HG03442 (cell line): ENCODE results near the gene CBX4.

Experiments
- ATAC-seq: cut with Tn5 transposase; IDR thresholded peaks from one replicate; pipeline ENCODE4 v1.9.1; 2021; ENCODE audit warnings: mild to moderate bottlenecking, moderate library complexity; ENCODE audit not compliant: unreplicated experiment

CBX4 gene

GRCh38 chr17:79842656-79843473 is 3.6 kb upstream of the CBX4 start:
- no peak for ATAC-seq

DNA sequence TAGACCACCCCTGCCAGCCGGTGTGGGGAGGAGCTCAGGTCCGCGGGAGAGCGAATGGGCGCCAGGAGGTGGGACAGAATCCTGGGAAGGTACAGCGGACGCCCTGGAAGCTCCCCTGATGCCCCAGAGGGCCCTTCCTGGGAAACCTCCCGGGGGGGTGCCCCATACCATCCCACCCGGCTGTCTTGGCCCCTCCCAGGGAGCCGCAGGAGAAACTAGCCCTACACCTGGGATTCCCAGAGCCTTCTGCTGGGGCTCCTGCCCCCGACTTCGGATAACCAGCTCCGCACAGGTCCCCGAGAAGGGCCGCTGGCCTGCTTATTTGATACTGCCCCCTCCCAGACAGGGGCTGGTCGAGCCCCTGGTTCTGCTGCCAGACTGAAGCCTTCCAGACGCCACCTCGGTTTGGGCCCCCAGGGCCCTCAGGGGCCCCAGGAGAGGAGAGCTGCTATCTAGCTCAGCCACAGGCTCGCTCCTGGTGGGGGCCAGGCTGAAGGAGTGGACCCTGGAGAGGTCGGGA is 3.0 kb upstream of the CBX4 start:
- ATAC-seq, result no peak

DNA sequence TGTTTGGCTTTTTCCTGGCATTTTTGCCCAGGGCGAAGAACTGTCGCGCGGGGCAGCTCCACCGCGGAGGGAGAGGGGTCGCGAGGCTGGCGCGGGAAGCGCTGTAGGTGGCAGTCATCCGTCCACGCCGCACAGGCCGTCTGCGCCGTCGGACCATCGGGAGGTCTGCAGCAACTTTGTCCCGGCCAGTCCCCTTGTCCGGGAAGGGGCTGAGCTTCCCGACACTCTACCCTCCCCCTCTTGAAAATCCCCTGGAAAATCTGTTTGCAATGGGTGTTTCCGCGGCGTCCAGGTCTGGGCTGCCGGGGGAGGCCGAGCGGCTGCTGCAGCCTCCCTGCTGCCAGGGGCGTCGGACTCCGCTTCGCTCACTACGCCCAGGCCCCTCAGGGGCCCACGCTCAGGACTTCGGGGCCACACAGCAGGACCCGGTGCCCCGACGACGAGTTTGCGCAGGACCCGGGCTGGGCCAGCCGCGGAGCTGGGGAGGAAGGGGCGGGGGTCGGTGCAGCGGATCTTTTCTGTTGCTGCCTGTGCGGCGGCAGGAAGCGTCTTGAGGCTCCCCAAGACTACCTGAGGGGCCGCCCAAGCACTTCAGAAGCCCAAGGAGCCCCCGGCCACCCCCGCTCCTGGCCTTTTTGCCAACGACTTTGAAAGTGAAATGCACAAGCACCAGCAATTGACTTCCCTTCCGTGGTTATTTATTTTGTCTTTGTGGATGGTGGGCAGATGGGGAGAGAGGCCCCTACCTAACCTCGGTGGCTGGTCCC is 2.3 kb upstream of the CBX4 start:
- no peak for ATAC-seq

DNA sequence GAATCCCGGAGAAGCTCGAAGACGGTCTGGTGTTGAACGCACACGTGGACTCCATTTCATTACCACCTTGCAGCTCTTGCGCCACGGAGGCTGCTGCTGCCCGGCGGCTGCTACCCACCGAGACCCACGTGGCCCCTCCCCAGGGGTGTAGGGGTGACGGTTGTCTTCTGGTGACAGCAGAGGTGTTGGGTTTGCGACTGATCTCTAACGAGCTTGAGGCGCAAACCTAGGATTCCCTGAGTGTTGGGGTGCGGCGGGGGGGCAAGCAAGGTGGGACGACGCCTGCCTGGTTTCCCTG is 1.7 kb upstream of the CBX4 start:
- ATAC-seq, result no peak

DNA sequence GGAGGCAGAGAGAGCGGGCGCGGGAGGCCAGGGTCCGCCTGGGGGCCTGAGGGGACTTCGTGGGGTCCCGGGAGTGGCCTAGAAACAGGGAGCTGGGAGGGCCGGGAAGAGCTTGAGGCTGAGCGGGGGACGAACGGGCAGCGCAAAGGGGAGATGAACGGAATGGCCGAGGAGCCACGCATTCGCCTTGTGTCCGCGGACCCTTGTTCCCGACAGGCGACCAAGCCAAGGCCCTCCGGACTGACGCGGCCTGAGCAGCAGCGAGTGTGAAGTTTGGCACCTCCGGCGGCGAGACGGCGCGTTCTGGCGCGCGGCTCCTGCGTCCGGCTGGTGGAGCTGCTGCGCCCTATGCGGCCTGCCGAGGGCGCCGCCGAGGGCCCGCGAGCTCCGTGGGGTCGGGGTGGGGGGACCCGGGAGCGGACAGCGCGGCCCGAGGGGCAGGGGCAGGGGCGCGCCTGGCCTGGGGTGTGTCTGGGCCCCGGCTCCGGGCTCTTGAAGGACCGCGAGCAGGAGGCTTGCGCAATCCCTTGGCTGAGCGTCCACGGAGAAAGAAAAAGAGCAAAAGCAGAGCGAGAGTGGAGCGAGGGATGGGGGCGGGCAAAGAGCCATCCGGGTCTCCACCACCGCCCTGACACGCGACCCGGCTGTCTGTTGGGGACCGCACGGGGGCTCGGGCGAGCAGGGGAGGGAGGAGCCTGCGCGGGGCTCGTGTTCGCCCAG is 1.2 kb upstream of the CBX4 start:
- no peak for ATAC-seq

- ATAC-seq, result peak; percentile 2
These were observed 542 bp downstream of the CBX4 start for GRCh38 chr17:79838522-79839274.

GRCh38 chr17:79837888-79838521 is 1.2 kb downstream of the CBX4 start:
- no peak for ATAC-seq

DNA sequence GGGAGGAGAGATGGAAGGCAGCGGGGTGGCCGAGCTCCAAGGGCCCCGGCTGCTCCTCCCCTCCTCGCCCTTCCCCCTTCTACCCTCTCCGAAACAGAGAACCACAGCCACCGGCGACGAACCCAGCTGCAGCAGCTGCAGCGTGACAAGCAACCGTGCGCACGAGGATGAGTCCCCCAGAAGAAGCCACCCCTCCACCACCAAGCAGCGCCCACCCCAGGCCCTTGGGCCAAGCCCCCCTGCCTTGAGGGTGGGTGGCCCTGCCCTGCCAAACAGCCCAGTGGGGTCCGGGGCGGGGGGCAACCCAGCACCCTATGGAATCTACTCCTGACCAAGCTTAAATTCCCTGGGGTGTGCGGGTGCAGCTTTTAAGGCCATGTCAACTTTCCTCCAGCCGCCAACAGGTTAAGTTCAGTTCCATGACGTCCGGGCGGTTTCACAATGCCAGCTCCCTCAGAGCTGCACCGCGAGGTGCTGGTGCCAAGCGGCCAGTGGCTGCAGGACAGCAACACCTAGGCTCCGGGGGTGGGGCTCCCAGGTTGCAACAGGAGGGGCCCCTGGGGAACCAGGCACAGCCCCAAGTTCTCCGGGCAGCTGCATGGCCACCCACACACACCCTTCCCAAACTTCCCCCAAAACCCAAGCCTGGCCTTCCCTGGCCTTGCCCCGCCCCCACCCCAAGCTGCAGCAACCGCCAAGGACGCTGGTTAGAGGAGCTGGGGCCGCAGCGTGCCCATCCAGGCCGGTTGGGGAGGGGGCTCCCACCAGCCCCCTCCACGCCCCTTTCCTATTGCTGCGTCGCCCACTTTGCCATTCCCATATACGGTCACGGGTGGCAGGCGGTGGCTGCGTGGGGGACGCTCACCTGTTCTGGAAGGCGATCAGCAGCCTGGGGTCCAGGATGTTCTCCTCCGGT is 2.0 kb downstream of the CBX4 start:
- no peak for ATAC-seq

GRCh38 chr17:79836510-79836971 is 2.7 kb downstream of the CBX4 start:
- no peak for ATAC-seq

DNA sequence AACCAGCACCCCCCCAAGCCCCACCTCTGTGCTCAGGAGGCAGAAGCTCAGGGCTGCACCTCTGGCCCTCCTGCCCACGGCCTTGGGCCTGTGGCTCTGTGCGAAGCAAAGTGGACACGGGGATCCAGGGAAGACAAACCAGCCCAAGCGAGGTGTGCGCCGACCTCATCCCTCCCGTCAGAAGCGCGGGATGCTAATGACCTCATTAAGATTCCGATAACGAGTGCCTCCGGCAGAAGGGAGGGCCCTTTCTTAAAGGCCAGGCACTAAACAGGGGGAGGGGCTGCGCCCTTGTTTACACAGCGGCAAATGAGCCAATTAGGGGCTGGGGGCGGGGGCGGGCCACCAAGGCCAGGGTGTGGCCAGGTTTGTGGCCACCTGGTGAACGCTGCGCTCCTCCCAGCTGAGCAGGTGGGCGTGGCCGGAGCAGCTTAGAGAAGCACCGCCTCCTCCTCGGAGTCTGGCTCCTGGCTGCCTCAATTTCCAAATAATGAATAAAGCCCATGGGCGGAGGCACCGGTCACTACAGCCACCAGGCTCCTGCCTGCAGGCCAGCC is 3.2 kb downstream of the CBX4 start:
- no peak for ATAC-seq

DNA sequence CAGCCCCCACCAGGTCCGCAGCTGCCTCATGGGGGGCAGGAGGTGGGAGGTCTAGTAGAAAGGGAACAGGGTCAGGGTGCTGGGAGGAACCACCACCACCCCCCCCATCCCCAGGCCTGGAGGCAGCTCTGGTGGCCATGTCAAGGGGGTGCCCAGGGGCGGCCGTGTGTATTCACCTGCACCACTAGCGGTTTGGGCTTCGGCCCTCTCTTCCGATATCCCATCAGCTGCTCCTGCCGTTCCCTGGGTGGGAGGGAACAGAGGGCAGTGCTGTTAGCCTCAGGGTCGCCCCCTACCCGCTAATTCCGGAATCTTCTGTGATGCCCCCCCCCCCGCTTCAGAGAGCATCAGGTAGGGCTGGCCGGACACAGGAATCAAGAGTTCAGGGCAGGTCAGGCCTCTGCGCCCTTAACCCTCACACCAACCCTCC is 3.8 kb downstream of the CBX4 start:
- ATAC-seq, result no peak

GRCh38 chr17:79834565-79835469 is 4.4 kb downstream of the CBX4 start:
- no peak for ATAC-seq

GRCh38 chr17:79833744-79834564 is 5.3 kb downstream of the CBX4 start:
- no peak for ATAC-seq

DNA sequence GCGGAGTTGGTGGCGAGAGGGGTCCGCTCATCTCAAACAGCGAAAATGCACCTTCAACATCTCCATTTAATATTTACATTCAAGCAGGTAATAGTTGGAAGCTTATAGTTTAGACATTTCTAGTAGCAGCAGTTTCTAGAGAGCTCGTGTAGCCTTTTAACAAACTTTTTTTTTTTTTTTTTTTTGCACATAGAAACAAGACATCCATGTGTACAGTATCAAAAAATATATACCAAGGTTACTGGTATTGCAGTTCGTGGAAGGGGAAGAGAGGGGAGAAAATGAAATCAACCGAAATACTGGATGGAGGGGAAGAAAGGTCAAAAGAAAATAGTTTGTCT is 6.2 kb downstream of the CBX4 start:
- ATAC-seq, result no peak

DNA sequence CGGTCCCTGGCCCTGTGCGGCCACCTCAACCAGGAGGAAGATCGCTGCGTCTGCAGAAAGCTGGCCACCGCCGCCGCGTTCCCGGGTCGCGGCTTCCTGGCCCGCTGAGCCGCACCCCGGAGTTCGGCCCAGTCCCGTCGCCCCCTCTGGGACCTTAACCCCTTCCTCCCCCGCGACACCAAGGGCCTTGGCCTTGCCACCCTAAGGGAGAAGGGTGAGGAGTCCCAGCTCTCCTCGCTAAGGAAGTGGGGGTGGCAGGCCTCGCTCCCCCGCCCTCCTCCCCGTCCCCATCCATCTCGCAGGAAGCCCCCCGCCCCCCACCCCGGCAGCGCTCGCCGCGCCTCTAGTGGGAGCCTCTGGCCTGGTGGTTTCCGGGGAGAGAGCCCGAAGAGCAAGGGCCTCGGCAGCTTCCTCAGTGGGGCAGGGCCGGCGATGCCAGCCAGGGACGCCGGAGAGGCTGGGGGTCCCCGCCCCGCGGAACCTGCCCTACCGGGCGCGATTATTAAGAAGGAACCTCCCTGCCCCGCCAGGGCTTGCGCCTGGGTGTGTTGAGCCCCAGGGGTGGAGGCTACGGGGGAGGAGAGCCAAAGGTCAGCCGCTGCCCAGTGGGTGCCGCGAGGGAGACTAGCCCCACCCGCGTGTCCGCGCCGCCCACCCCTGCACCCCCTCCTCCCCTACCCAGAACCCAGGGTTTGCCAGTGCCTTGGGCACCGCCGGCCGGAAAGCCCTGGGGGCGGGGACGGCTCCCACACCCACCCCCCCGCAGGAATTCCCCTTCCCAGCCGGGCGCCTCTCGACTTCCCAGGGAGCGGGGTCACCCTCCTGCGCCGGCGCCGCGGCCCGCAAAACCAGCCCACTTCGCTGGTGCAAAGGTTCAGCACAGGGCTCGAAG is 6.8 kb downstream of the CBX4 start:
- no peak for ATAC-seq
